22Rv1 (cell line): Measurements from ENCODE around the gene PSTPIP2.

Source experiments
- ZFX ChIP-seq: fragments of 450-650 bp; IDR thresholded peaks from 2 replicates; pipeline ENCODE4 v1.6.1; 2017; ENCODE audit warnings: antibody characterized with exemption, borderline replicate concordance
- TF ChIP-seq, protein P1 (sequence below): fragments of 450-650 bp; IDR thresholded peaks from 2 replicates; pipeline ENCODE4 v1.5.1; 2017; ENCODE audit warnings: mild to moderate bottlenecking

DNA sequence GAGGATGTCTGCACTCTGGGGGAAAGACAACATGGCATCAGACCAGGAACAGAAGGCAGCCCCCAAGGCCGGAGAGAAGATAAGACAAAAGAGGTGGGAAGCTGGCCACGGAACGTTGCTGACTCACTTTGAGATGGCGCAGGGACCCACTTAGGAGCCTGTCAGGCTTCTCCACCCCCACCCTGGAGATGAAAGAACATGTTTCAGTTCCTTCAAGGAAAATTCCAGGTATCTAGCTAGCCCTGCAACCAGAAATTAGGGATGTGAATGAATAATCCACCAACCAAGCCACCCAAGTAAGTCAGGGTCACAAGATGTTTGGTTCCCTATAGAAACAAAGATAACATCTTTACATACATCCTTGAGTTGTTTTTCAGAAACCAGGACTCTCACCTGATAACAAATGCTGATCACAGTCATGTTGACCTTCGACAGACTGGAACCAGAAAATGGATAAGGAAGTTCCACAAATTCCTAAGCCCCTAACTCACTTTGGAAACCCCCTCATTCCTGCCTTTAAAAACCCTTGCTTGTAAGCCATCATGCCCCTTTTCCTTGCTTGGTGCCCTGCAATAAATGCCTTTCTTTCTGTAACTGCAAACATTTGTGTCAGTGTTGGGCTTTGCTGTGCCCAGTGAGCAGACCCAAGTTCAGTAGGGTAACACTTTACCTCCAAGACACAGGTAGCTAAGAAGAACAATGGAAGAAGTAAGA lies 31.9 kb downstream of the PSTPIP2 start:
- TF ChIP-seq, protein P1, sequence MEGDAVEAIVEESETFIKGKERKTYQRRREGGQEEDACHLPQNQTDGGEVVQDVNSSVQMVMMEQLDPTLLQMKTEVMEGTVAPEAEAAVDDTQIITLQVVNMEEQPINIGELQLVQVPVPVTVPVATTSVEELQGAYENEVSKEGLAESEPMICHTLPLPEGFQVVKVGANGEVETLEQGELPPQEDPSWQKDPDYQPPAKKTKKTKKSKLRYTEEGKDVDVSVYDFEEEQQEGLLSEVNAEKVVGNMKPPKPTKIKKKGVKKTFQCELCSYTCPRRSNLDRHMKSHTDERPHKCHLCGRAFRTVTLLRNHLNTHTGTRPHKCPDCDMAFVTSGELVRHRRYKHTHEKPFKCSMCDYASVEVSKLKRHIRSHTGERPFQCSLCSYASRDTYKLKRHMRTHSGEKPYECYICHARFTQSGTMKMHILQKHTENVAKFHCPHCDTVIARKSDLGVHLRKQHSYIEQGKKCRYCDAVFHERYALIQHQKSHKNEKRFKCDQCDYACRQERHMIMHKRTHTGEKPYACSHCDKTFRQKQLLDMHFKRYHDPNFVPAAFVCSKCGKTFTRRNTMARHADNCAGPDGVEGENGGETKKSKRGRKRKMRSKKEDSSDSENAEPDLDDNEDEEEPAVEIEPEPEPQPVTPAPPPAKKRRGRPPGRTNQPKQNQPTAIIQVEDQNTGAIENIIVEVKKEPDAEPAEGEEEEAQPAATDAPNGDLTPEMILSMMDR: no peak
- no peak for TF ChIP-seq ZFX
